SK-N-MC (cell line): ENCODE results near the gene PDF.

Experiments
- EZH2 ChIP-seq: fragments of 200-600 bp; sonication (generic); IDR thresholded peaks from one replicate; pipeline ENCODE4 v1.6.1; 2017; ENCODE audit warnings: antibody characterized with exemption
- FOXP2 ChIP-seq: optimal IDR thresholded peaks from 2 replicates; pipeline ENCODE3; 2011; ENCODE audit warnings: mild to moderate bottlenecking, moderate library complexity; ENCODE audit not compliant: insufficient read depth; ENCODE audit errors: extremely low read length, control extremely low read depth
- POLR2AphosphoS5 ChIP-seq: IDR thresholded peaks from 2 replicates; pipeline ENCODE4 v1.6.1; 2012; ENCODE audit warnings: mild to moderate bottlenecking, low read depth, low read length, borderline replicate concordance

DNA sequence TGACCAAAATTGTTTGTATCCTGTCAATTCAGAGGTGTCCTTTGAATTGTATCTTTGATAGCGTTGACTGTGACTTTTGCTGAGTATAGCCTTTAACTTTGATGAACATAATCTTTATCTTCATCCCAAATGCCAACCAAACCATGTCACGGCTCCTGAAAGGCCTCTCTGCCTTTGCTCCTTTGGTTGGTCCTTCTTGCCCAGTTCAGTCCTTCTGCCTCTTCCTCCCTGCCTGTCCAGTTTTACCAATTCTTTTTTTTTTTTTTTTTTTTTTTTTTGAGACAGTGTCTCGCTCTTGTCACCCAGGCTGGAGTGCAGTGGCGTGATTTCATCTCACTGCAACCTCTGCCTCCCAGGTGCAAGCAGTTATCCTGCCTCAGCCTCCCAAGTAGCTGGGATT is 32.1 kb downstream of the PDF start:
- TF ChIP-seq EZH2 (no peak), POLR2AphosphoS5 (no peak), FOXP2 (no peak)
